Measurements from ENCODE around the gene GIGYF1. TPM values are rescaled to one million over a fixed set of nuclear protein-coding genes. Genes with fewer than 3 reads are reported as not detected.

Gene GIGYF1
- total and polyA plus RNA-seq, 2 of the 8 experiments (the other 6 are each of a cell fraction or from before 2014, with no cell fraction given) = 24.1 to 99.3 TPM

DNA sequence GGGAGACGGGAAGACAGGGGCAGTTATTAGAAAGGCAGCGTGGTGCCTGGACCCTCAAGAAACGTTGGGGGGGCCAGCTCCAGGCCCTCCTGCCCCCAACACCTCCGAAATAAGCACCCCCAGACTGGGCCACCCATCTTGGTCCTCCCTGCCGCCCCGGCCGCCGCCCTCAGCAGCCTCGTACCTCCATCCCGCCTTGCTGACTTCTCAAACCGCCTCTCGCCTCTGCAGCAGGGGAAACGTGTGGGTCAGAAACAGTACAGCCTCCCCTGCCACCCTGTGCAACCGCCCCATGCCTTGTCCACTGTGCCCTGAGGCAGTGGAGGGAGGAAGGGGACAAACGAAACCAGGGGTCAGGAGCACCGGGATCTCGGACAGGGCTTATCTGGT is 7.2 kb downstream of the GIGYF1 start (continued):
- TF ChIP-seq, protein P1, sequence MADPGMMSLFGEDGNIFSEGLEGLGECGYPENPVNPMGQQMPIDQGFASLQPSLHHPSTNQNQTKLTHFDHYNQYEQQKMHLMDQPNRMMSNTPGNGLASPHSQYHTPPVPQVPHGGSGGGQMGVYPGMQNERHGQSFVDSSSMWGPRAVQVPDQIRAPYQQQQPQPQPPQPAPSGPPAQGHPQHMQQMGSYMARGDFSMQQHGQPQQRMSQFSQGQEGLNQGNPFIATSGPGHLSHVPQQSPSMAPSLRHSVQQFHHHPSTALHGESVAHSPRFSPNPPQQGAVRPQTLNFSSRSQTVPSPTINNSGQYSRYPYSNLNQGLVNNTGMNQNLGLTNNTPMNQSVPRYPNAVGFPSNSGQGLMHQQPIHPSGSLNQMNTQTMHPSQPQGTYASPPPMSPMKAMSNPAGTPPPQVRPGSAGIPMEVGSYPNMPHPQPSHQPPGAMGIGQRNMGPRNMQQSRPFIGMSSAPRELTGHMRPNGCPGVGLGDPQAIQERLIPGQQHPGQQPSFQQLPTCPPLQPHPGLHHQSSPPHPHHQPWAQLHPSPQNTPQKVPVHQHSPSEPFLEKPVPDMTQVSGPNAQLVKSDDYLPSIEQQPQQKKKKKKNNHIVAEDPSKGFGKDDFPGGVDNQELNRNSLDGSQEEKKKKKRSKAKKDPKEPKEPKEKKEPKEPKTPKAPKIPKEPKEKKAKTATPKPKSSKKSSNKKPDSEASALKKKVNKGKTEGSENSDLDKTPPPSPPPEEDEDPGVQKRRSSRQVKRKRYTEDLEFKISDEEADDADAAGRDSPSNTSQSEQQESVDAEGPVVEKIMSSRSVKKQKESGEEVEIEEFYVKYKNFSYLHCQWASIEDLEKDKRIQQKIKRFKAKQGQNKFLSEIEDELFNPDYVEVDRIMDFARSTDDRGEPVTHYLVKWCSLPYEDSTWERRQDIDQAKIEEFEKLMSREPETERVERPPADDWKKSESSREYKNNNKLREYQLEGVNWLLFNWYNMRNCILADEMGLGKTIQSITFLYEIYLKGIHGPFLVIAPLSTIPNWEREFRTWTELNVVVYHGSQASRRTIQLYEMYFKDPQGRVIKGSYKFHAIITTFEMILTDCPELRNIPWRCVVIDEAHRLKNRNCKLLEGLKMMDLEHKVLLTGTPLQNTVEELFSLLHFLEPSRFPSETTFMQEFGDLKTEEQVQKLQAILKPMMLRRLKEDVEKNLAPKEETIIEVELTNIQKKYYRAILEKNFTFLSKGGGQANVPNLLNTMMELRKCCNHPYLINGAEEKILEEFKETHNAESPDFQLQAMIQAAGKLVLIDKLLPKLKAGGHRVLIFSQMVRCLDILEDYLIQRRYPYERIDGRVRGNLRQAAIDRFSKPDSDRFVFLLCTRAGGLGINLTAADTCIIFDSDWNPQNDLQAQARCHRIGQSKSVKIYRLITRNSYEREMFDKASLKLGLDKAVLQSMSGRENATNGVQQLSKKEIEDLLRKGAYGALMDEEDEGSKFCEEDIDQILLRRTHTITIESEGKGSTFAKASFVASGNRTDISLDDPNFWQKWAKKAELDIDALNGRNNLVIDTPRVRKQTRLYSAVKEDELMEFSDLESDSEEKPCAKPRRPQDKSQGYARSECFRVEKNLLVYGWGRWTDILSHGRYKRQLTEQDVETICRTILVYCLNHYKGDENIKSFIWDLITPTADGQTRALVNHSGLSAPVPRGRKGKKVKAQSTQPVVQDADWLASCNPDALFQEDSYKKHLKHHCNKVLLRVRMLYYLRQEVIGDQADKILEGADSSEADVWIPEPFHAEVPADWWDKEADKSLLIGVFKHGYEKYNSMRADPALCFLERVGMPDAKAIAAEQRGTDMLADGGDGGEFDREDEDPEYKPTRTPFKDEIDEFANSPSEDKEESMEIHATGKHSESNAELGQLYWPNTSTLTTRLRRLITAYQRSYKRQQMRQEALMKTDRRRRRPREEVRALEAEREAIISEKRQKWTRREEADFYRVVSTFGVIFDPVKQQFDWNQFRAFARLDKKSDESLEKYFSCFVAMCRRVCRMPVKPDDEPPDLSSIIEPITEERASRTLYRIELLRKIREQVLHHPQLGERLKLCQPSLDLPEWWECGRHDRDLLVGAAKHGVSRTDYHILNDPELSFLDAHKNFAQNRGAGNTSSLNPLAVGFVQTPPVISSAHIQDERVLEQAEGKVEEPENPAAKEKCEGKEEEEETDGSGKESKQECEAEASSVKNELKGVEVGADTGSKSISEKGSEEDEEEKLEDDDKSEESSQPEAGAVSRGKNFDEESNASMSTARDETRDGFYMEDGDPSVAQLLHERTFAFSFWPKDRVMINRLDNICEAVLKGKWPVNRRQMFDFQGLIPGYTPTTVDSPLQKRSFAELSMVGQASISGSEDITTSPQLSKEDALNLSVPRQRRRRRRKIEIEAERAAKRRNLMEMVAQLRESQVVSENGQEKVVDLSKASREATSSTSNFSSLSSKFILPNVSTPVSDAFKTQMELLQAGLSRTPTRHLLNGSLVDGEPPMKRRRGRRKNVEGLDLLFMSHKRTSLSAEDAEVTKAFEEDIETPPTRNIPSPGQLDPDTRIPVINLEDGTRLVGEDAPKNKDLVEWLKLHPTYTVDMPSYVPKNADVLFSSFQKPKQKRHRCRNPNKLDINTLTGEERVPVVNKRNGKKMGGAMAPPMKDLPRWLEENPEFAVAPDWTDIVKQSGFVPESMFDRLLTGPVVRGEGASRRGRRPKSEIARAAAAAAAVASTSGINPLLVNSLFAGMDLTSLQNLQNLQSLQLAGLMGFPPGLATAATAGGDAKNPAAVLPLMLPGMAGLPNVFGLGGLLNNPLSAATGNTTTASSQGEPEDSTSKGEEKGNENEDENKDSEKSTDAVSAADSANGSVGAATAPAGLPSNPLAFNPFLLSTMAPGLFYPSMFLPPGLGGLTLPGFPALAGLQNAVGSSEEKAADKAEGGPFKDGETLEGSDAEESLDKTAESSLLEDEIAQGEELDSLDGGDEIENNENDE (IDR thresholded peaks at IDR 0.05; ENCODE audit: insufficient replicate concordance, low read length) = no peak
- no peak for TF ChIP-seq SP4 (IDR thresholded peaks at IDR 0.05; ENCODE audit: low read length)
- no peak for TF ChIP-seq HDAC2 (IDR thresholded peaks at IDR 0.05; ENCODE audit: borderline replicate concordance in 1 of 2, low read depth in 2 of 2, low read length in 2 of 2)
- no peak for TF ChIP-seq ZNF274 (IDR thresholded peaks at IDR 0.05; ENCODE audit: borderline replicate concordance, extremely low read depth, low read length)

Data from H1 (cell line).